Measurements from ENCODE around the gene GAPVD1.
"Not testable (repeated sequence)": the region's sequence is repeated elsewhere in the genome, so short reads cannot be mapped to it uniquely, and the experiment has no call there.

The GAPVD1 gene

DNA sequence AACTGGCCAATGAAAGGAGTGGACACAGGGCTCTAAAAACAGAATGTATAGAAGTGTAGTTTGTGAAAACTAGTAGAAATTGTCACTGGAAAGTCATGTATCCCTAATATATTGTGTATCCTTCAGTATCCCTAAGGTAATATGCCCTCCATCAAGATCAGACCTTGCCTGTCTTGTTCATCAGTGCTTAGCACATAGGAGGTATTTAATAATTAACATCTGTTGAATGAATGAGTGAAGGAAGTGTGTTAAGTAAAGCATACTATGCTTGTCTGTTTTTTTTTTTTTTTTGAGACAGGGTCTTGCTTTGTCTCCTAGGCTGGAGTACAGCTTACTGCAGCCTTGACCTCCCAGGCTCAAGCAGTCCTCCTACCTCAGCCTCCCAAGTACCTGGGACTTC lies 15.8 kb downstream of the GAPVD1 start:
- peaks cover 51 to 77% (median 62%) of the 10 kb centered on the region in 11 experiments for H3K36me3 ChIP-seq

DNA sequence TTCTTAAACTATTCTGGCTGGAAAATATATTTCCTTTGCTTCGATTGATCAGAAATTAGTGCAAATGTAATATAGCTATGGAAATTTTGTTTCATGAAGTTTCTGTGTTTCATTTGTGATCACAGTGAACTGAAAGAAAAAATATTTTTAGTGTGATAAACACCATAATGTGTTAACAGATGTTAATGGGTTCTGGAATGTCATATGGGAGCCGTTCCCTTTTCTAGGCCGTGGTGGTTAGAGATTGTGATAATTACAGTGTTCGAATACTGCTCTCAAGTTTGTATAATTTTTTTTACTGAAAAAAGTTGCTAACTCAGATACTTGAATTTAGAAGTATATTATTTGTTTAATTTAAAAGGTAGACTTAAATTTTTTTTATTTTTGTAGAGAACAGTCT lies 19.3 kb downstream of the GAPVD1 start:
- Histone ChIP-seq H3K36me3 (peaks cover 50 to 78% (median 63%) of the 10 kb centered on the region in 11 experiments), H3K27ac (no peak overlapping the region), H3K27me3 (no peaks in the 10 kb centered on the region), H3K9ac (no peak overlapping the region), H3K4me3 (no peak overlapping the region), H4K20me1 (peaks cover 61 to 100% (median 97%) of the 10 kb centered on the region in 11 experiments), H3K4me1 (peaks cover 0 to 11% (median 0%) of the 10 kb centered on the region in 10 experiments; a peak in 2 of 20 replicates), H3K4me2 (no peak overlapping the region), H3K9me3 (replicated peaks in 1 of 11) (no peaks in the 10 kb centered on the region)
- TF ChIP-seq Cebpa-rat (IDR thresholded peaks at IDR 0.05): no peak

More for the DNA sequence above, 15.8 kb downstream of the GAPVD1 start:
- no peaks in the 10 kb centered on the region for H3K27me3 ChIP-seq
- H3K4me3 ChIP-seq: no peak overlapping the region
- H3K4me2 ChIP-seq: no peak overlapping the region
- H3K27ac ChIP-seq: no peak overlapping the region
- no peak overlapping the region for H3K9ac ChIP-seq
- no peaks in the 10 kb centered on the region for H3K9me3 ChIP-seq (replicated peaks in 1 of 11)
- TF ChIP-seq Cebpa-rat (IDR thresholded peaks at IDR 0.05): no peak
- peaks cover 0 to 29% (median 5%) of the 10 kb centered on the region in 10 experiments; a peak in 10 of 20 replicates for H3K4me1 ChIP-seq
- H4K20me1 ChIP-seq: peaks cover 64 to 100% (median 95%) of the 10 kb centered on the region in 11 experiments

DNA sequence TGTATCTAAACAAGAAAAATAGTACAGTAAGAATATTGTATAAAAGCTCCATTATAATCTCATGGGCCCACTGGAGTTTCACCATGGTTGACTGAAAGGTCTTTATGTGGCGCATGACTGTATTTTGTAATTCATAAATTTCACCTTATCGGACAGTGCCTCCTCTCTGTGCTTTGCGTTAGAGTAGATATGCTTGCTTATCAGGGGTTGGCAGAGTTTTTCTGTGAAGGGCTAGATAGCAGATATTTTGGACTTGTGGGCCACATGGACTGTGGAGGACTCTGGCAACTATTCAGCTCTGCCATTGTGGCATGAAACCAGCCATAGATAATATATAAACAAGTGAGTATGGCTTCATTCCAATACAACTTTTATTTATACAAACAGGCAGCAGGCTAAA lies 23.2 kb downstream of the GAPVD1 start:
- Histone ChIP-seq H3K27ac (no peak overlapping the region), H3K4me2 (no peak overlapping the region), H3K4me1 (no peaks in the 10 kb centered on the region), H4K20me1 (peaks cover 65 to 100% (median 96%) of the 10 kb centered on the region in 11 experiments), H3K36me3 (peaks cover 36 to 82% (median 57%) of the 10 kb centered on the region in 11 experiments), H3K9ac (no peak overlapping the region), H3K9me3 (replicated peaks in 1 of 11) (no peaks in the 10 kb centered on the region), H3K4me3 (no peak overlapping the region), H3K27me3 (no peaks in the 10 kb centered on the region)
- no peak for TF ChIP-seq Cebpa-rat (IDR thresholded peaks at IDR 0.05)

DNA sequence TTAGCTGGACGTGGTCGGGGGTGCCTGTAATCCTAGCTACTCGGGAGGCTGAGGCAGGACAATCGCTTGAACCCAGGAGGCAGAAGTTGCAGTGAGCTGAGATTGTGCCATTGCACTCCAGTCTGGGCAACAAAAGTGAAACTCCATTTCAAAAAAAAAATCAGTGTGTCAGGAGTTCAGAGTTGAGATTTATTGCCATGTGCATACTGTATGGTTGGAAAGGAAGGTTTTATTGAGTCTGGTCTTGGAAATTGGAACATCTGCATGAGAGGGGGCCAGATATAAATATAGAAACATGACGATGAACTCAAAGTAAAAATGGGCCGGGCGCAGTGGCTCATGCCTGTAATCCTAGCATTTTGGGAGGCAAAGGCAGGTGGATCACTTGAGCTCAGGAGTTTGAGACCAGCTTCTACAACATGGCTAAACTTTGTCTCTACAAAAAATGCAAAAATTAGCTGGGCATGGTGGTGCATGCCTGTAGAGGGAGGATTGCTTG lies 25.4 kb downstream of the GAPVD1 start:
- H3K27ac ChIP-seq; H3K4me3 ChIP-seq; H3K4me2 ChIP-seq; H3K27me3 ChIP-seq; H3K9me3 ChIP-seq (replicated peaks in 1 of 11); H3K9ac ChIP-seq: not testable (repeated sequence)
- Histone ChIP-seq H3K4me1 (peaks cover 0 to 11% (median 0%) of the 10 kb centered on the region in 10 experiments; a peak in 1 of 20 replicates), H3K36me3 (peaks cover 48 to 89% (median 69%) of the 10 kb centered on the region in 11 experiments), H4K20me1 (peaks cover 81 to 100% (median 98%) of the 10 kb centered on the region in 11 experiments)

DNA sequence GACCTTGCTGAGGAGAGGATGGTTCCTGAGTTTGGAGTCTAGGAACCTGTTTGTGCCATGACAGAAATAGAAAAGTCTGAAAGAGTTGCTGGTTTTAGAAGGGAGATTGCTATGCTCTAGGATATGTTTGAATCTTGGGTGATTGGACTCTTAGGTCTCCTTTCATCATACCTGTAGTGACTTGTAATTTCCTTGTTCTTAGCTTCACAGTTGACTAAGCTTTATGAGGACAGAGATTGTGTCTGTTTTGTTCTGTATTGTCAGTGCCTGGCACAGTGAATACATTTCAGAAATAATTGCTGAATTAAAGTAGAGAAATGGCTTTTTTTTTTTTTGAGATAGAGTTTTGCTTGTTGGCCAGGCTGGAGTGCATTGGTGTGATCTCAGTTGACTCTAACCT lies 31.5 kb downstream of the GAPVD1 start:
- Histone ChIP-seq H4K20me1 (peaks cover 76 to 97% (median 96%) of the 10 kb centered on the region in 11 experiments), H3K27ac (no peak overlapping the region), H3K4me1 (peaks cover 0 to 11% (median 0%) of the 10 kb centered on the region in 10 experiments; a peak in 2 of 20 replicates), H3K27me3 (no peaks in the 10 kb centered on the region), H3K4me2 (no peak overlapping the region), H3K9me3 (replicated peaks in 1 of 11) (no peaks in the 10 kb centered on the region), H3K4me3 (no peak overlapping the region), H3K36me3 (peaks cover 38 to 91% (median 62%) of the 10 kb centered on the region in 11 experiments), H3K9ac (no peak overlapping the region)
- no peak for TF ChIP-seq Cebpa-rat (IDR thresholded peaks at IDR 0.05)

- Histone ChIP-seq H3K36me3 (peaks cover 43 to 91% (median 62%) of the 10 kb centered on the region in 11 experiments), H3K27ac (no peak overlapping the region), H3K4me3 (no peak overlapping the region)
Observed at GRCh38 chr9:125295657-125296056, 34.0 kb downstream of the GAPVD1 start.

GRCh38 chr9:125296843-125297372 lies 35.3 kb downstream of the GAPVD1 start:
- no peaks in the 10 kb centered on the region for H3K9me3 ChIP-seq (replicated peaks in 1 of 11)
- H3K27me3 ChIP-seq: no peaks in the 10 kb centered on the region
- no peak overlapping the region for H3K27ac ChIP-seq
- no peak for TF ChIP-seq Cebpa-rat (IDR thresholded peaks at IDR 0.05)
- H3K4me3 ChIP-seq: no peak overlapping the region
- H3K4me2 ChIP-seq: no peak overlapping the region
- peaks cover 0 to 3% (median 0%) of the 10 kb centered on the region in 10 experiments; a peak in 1 of 20 replicates for H3K4me1 ChIP-seq
- peaks cover 45 to 93% (median 76%) of the 10 kb centered on the region in 11 experiments; a peak in 19 of 22 replicates for H4K20me1 ChIP-seq
- H3K36me3 ChIP-seq: peaks cover 46 to 91% (median 62%) of the 10 kb centered on the region in 11 experiments
- H3K9ac ChIP-seq: 0 out of 22 replicates have a peak overlapping the region, but pooled peaks of 1 of the 11 experiments have one; percentile 21

More at GRCh38 chr9:125295657-125296056, 34.0 kb downstream of the GAPVD1 start:
- Histone ChIP-seq H3K4me1 (peaks cover 0 to 7% (median 0%) of the 10 kb centered on the region in 10 experiments; a peak in 2 of 20 replicates), H3K9ac (no peak overlapping the region), H4K20me1 (peaks cover 56 to 93% (median 82%) of the 10 kb centered on the region in 11 experiments; a peak in 20 of 22 replicates), H3K9me3 (replicated peaks in 1 of 11) (no peaks in the 10 kb centered on the region), H3K4me2 (no peak overlapping the region), H3K27me3 (no peaks in the 10 kb centered on the region)
- TF ChIP-seq Cebpa-rat (IDR thresholded peaks at IDR 0.05): no peak

GRCh38 chr9:125297917-125298316 lies 36.3 kb downstream of the GAPVD1 start:
- Histone ChIP-seq H3K9ac (no peak overlapping the region), H3K36me3 (peaks cover 53 to 91% (median 69%) of the 10 kb centered on the region in 11 experiments), H3K9me3 (replicated peaks in 1 of 11) (no peaks in the 10 kb centered on the region), H3K4me3 (no peak overlapping the region), H3K4me1 (peaks cover 0 to 3% (median 0%) of the 10 kb centered on the region in 10 experiments; a peak in 1 of 20 replicates), H3K27ac (no peak overlapping the region), H4K20me1 (peaks cover 35 to 93% (median 66%) of the 10 kb centered on the region in 11 experiments; a peak in 19 of 22 replicates), H3K4me2 (no peak overlapping the region), H3K27me3 (no peaks in the 10 kb centered on the region)
- no peak for TF ChIP-seq Cebpa-rat (IDR thresholded peaks at IDR 0.05)

- Histone ChIP-seq H3K36me3 (peaks cover 86 to 97% (median 94%) of the 10 kb centered on the region in 11 experiments), H3K4me1 (no peaks in the 10 kb centered on the region), H3K9me3 (replicated peaks in 1 of 11) (no peaks in the 10 kb centered on the region), H3K9ac (no peak overlapping the region), H4K20me1 (peaks cover 7 to 76% (median 30%) of the 10 kb centered on the region in 11 experiments; a peak in 18 of 22 replicates), H3K4me2 (no peak overlapping the region), H3K27me3 (no peaks in the 10 kb centered on the region), H3K27ac (no peak overlapping the region), H3K4me3 (no peak overlapping the region)
- no peak for TF ChIP-seq Cebpa-rat (IDR thresholded peaks at IDR 0.05)
Observed at GRCh38 chr9:125302241-125302640, 40.6 kb downstream of the GAPVD1 start.
